K562 (cell line): ENCODE measurements around the gene HAPLN3. TPM values are rescaled to one million over a fixed set of nuclear protein-coding genes. Genes with fewer than 3 reads are reported as not detected.

ENCODE experiments used
- ARID1B ChIP-seq: fragments of 450-650 bp; IDR thresholded peaks from 2 replicates; pipeline ENCODE4 v1.6.1; 2016; ENCODE audit warnings: antibody characterized with exemption, mild to moderate bottlenecking, inconsistent platforms
- ARNT ChIP-seq, 2 experiments: fragments of 450-650 bp; IDR thresholded peaks; 2 replicates each; pipeline ENCODE4 v1.6.1; 2016; ENCODE audit warnings: mild to moderate bottlenecking in 1 of 2
- FOSL1 ChIP-seq: fragments of 200-800 bp; sonication (Bioruptor generic); conservative IDR thresholded peaks from 2 replicates; pipeline ENCODE4 v1.6.1; 2016; ENCODE audit warnings: missing genetic modification characterization, missing compliant biosample characterization
- MAFG ChIP-seq: fragments of 450-650 bp; conservative IDR thresholded peaks from 2 replicates; pipeline ENCODE4 v1.6.1; 2016; ENCODE audit warnings: missing genetic modification characterization, missing compliant biosample characterization
- MEIS2 ChIP-seq: fragments of 450-650 bp; IDR thresholded peaks from 2 replicates; pipeline ENCODE4 v1.6.1; 2014; ENCODE audit warnings: mild to moderate bottlenecking; ENCODE audit not compliant: partially characterized antibody
- SIRT6 ChIP-seq: IDR thresholded peaks from one replicate; pipeline ENCODE4 v1.6.1; 2012; ENCODE audit warnings: low read depth, mild to moderate bottlenecking, control low read depth, inconsistent platforms, low read length, moderate library complexity
- U2AF2 ChIP-seq: fragments of 200-400 bp; formaldehyde crosslinking; optimal IDR thresholded peaks from 2 replicates; pipeline ENCODE3; 2017; ENCODE audit warnings: low read depth, mild to moderate bottlenecking, low read length
- ZNF668 ChIP-seq: fragments of 250-450 bp; sonication (Bioruptor Pico); IDR thresholded peaks from 2 replicates; pipeline ENCODE4 v1.8.0; 2022; ENCODE audit warnings: mild to moderate bottlenecking, inconsistent platforms
- polyA plus RNA-seq, 8 experiments: library from polyadenylated mRNA; depleted of rRNA in 4 of 8; stranded (reverse) in 5 of 8; unstranded in 3 of 8; fragments of >200 nt; fragmentation: Nextera tagmentation in 2 of 8; fragmentation: Illumina TruSeq in 1 of 8; extraction: Ambion mirVana in 2 of 8; extraction: Trizol in 1 of 8; gene quantifications; 2 replicates each; pipeline versions ENCODE4 v1.2.1 to v1.2.3, GENCODE V29; 2011 to 2014; ENCODE audit warnings: inconsistent platforms in 1 of 8, missing spikeins in 1 of 8
- total RNA-seq, 7 experiments: library from RNA; depleted of rRNA in 6 of 7; stranded (reverse); fragments of >200 nt in 6 of 7; fragmentation: Illumina TruSeq in 2 of 7; extraction: Trizol in 2 of 7; gene quantifications; 2 replicates each; pipeline versions ENCODE4 v1.2.1 to v1.2.3, GENCODE V29; 2011 to 2021; ENCODE audit warnings: low replicate concordance in 1 of 7
- TF ChIP-seq, protein P1 (sequence below): fragments of 450-650 bp; formaldehyde crosslinking; conservative IDR thresholded peaks from 2 replicates; pipeline ENCODE4 v1.4.0; 2022; ENCODE audit warnings: mild to moderate bottlenecking, missing genetic modification characterization
- TF ChIP-seq, protein P2 (sequence below): sonication (generic); formaldehyde crosslinking; IDR thresholded peaks from 2 replicates; pipeline ENCODE4 v1.9.0; 2022; ENCODE audit warnings: mild to moderate bottlenecking, missing genetic modification reagents
- TF ChIP-seq, protein P3 (sequence below): sonication (generic); formaldehyde crosslinking; IDR thresholded peaks from 2 replicates; pipeline ENCODE4 v1.8.1; 2023; ENCODE audit warnings: mild to moderate bottlenecking, missing genetic modification reagents
- TF ChIP-seq, protein P4 (sequence below), 3 experiments: IDR thresholded peaks in 2 of 3; conservative IDR thresholded peaks in 1 of 3; 2 replicates each; pipeline ENCODE4 v1.5.1; 2011 to 2012; ENCODE audit warnings: low read length in 3 of 3, mild to moderate bottlenecking in 3 of 3, control low read depth in 2 of 3, improper control_type of control experiment in 1 of 3, inconsistent platforms in 1 of 3, low read depth in 1 of 3, mixed read lengths in 1 of 3, moderate library complexity in 1 of 3; ENCODE audit not compliant: insufficient read depth in 2 of 3
- TF ChIP-seq, protein P5 (sequence below): sonication (generic); formaldehyde crosslinking; IDR thresholded peaks from 2 replicates; pipeline ENCODE4 v1.8.0; 2022; ENCODE audit warnings: mild to moderate bottlenecking, missing genetic modification reagents, borderline replicate concordance
- TF ChIP-seq, protein P6 (sequence below): fragments of 450-650 bp; formaldehyde crosslinking; IDR thresholded peaks from 2 replicates; pipeline ENCODE4 v1.4.0; 2022; ENCODE audit warnings: missing genetic modification characterization

Gene HAPLN3
- total and polyA plus RNA-seq, 9 of the 15 experiments (the other 6 are each of a cell fraction or from before 2014, with no cell fraction given): 0.04 to 2.4 (median 0.65) TPM

DNA sequence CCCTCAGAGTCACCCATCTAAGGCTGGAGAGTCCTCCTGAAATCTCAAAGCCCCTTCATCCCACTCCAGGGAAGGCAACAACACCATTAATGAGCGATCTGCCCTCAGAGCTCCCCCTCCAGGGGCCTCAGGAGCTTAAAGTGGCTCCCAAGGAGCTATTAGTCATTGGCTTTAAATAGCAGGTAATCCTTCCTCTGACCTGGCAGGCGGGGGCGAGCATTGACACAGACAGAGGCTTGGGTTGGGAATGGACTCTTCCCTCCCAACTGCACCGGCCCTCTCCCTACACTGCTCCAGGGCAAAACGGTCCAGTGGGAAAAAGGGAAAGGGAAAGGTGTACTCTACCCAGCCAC is 16.4 kb upstream of the HAPLN3 start (continued):
- TF ChIP-seq, protein P1, sequence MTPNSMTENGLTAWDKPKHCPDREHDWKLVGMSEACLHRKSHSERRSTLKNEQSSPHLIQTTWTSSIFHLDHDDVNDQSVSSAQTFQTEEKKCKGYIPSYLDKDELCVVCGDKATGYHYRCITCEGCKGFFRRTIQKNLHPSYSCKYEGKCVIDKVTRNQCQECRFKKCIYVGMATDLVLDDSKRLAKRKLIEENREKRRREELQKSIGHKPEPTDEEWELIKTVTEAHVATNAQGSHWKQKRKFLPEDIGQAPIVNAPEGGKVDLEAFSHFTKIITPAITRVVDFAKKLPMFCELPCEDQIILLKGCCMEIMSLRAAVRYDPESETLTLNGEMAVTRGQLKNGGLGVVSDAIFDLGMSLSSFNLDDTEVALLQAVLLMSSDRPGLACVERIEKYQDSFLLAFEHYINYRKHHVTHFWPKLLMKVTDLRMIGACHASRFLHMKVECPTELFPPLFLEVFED (CRISPR knock-in tag): no peak
- TF ChIP-seq, protein P2, sequence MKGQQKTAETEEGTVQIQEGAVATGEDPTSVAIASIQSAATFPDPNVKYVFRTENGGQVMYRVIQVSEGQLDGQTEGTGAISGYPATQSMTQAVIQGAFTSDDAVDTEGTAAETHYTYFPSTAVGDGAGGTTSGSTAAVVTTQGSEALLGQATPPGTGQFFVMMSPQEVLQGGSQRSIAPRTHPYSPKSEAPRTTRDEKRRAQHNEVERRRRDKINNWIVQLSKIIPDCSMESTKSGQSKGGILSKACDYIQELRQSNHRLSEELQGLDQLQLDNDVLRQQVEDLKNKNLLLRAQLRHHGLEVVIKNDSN (CRISPR knock-in tag): no peak
- TF ChIP-seq MAFG (tag): no peak
- no peak for TF ChIP-seq U2AF2
- peak; percentile 29 for TF ChIP-seq MEIS2
- TF ChIP-seq FOSL1 (tag): peak; percentile 44; the same call in 1 of the 2 replicates
- TF ChIP-seq ZNF668 (CRISPR knock-in tag): no peak
- TF ChIP-seq ARNT (IDR thresholded peaks at IDR 0.05): no peak
- TF ChIP-seq, protein P3, sequence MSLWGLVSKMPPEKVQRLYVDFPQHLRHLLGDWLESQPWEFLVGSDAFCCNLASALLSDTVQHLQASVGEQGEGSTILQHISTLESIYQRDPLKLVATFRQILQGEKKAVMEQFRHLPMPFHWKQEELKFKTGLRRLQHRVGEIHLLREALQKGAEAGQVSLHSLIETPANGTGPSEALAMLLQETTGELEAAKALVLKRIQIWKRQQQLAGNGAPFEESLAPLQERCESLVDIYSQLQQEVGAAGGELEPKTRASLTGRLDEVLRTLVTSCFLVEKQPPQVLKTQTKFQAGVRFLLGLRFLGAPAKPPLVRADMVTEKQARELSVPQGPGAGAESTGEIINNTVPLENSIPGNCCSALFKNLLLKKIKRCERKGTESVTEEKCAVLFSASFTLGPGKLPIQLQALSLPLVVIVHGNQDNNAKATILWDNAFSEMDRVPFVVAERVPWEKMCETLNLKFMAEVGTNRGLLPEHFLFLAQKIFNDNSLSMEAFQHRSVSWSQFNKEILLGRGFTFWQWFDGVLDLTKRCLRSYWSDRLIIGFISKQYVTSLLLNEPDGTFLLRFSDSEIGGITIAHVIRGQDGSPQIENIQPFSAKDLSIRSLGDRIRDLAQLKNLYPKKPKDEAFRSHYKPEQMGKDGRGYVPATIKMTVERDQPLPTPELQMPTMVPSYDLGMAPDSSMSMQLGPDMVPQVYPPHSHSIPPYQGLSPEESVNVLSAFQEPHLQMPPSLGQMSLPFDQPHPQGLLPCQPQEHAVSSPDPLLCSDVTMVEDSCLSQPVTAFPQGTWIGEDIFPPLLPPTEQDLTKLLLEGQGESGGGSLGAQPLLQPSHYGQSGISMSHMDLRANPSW (CRISPR knock-in tag): no peak
- TF ChIP-seq SIRT6: no peak
- TF ChIP-seq, protein P4, sequence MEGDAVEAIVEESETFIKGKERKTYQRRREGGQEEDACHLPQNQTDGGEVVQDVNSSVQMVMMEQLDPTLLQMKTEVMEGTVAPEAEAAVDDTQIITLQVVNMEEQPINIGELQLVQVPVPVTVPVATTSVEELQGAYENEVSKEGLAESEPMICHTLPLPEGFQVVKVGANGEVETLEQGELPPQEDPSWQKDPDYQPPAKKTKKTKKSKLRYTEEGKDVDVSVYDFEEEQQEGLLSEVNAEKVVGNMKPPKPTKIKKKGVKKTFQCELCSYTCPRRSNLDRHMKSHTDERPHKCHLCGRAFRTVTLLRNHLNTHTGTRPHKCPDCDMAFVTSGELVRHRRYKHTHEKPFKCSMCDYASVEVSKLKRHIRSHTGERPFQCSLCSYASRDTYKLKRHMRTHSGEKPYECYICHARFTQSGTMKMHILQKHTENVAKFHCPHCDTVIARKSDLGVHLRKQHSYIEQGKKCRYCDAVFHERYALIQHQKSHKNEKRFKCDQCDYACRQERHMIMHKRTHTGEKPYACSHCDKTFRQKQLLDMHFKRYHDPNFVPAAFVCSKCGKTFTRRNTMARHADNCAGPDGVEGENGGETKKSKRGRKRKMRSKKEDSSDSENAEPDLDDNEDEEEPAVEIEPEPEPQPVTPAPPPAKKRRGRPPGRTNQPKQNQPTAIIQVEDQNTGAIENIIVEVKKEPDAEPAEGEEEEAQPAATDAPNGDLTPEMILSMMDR (IDR thresholded peaks at IDR 0.05 in 2 of 3, conservative IDR thresholded peaks at IDR 0.05 in 1 of 3; ENCODE audit: insufficient read depth in 2 of 3, low read depth in 1 of 3, low read length in 3 of 3): 0 out of 6 replicates have a peak, but pooled peaks of 2 of the 3 experiments have one; percentile 9 to 16
- TF ChIP-seq, protein P5, sequence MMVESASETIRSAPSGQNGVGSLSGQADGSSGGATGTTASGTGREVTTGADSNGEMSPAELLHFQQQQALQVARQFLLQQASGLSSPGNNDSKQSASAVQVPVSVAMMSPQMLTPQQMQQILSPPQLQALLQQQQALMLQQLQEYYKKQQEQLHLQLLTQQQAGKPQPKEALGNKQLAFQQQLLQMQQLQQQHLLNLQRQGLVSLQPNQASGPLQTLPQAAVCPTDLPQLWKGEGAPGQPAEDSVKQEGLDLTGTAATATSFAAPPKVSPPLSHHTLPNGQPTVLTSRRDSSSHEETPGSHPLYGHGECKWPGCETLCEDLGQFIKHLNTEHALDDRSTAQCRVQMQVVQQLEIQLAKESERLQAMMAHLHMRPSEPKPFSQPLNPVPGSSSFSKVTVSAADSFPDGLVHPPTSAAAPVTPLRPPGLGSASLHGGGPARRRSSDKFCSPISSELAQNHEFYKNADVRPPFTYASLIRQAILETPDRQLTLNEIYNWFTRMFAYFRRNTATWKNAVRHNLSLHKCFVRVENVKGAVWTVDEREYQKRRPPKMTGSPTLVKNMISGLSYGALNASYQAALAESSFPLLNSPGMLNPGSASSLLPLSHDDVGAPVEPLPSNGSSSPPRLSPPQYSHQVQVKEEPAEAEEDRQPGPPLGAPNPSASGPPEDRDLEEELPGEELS (CRISPR knock-in tag): no peak
- TF ChIP-seq ARID1B: peak; percentile 27; the same call in 1 of the 2 replicates
- TF ChIP-seq, protein P6, sequence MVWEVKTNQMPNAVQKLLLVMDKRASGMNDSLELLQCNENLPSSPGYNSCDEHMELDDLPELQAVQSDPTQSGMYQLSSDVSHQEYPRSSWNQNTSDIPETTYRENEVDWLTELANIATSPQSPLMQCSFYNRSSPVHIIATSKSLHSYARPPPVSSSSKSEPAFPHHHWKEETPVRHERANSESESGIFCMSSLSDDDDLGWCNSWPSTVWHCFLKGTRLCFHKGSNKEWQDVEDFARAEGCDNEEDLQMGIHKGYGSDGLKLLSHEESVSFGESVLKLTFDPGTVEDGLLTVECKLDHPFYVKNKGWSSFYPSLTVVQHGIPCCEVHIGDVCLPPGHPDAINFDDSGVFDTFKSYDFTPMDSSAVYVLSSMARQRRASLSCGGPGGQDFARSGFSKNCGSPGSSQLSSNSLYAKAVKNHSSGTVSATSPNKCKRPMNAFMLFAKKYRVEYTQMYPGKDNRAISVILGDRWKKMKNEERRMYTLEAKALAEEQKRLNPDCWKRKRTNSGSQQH (CRISPR knock-in tag): no peak
